ENCODE results near the gene STMN3. TPM values are rescaled to one million over a fixed set of nuclear protein-coding genes. Genes with fewer than 3 reads are reported as not detected.

Gene STMN3
- total RNA-seq (10 to 100 TPM; 14.6 to 22.1 (median 20.1) TPM), polyA plus RNA-seq (10 to 100 TPM in 1 of 3 donors, 1 to 10 TPM in 2; 1.8 to 25.2 (median 6.6) TPM)

DNA sequence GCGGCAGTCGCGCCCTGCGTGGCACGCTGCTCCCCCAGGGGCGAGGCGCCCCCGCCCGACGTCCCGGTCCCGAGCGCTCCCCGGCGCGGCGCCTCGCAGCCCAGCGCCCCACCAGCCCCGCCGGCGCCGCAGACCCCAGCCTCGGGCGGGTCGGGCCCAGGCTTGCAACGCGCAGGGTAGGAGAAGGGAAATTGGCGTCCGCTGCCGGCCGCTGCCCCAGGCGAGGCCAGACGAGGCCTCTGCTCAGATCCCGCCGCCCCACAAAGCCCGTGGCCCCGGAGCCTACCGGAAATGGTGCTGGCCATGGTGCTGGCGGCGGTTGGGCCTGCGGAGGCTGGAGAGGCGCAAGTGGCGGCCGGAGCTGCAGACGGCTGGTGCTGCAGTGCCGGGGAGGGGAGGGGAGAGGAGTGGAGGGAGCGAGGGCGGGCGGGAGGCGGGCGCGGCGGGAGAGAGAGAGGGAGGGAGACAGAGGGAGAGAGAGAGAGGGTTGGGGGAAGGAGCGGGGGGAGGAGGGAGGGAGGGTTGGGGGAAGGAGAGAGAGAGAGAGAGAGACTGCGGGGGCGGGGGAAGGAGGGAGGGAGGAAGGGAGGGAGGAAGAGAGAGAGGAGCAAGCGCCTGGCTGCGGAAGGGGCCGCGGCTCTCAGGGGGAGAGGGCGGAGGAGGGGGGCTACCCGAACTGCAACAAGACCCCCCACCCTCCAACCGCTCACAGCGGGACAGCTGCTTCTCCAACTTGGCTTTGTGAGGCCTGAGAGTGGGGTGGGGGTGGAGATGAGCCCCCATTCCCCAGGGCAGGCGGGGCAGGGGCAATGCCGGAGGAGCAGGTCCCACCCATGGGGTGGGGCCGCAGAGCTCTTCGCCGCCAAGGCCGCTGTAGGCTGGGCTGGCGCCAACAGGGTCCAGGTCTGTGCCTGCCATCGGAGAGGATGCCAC, at the start of gene STMN3:
TSS of gene STMN3 (minus strand) at position 384 of the 933 bp plus-strand sequence. CDS start at position 305, 79 bp downstream.
- Histone ChIP-seq H3K9me3 (no peaks in the 10 kb centered on the region), H3K27me3 (peaks cover 0 to 14% (median 0%) of the 10 kb centered on the region in 3 donors), H3K4me1 (peaks cover 0 to 44% (median 38%) of the 10 kb centered on the region in 4 donors), H3K36me3 (no peaks in the 10 kb centered on the region), H3K27ac (peak within 1 kb of the TSS; percentile 62 to 78 (median 74)), H3K4me3 (peak within 1 kb of the TSS; percentile 32 to 74 (median 66))
- WGBS, 2 donors, result 1% methylated on average over 72 to 73 of the region's 73 CpGs
- TF ChIP-seq, protein P1, sequence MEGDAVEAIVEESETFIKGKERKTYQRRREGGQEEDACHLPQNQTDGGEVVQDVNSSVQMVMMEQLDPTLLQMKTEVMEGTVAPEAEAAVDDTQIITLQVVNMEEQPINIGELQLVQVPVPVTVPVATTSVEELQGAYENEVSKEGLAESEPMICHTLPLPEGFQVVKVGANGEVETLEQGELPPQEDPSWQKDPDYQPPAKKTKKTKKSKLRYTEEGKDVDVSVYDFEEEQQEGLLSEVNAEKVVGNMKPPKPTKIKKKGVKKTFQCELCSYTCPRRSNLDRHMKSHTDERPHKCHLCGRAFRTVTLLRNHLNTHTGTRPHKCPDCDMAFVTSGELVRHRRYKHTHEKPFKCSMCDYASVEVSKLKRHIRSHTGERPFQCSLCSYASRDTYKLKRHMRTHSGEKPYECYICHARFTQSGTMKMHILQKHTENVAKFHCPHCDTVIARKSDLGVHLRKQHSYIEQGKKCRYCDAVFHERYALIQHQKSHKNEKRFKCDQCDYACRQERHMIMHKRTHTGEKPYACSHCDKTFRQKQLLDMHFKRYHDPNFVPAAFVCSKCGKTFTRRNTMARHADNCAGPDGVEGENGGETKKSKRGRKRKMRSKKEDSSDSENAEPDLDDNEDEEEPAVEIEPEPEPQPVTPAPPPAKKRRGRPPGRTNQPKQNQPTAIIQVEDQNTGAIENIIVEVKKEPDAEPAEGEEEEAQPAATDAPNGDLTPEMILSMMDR (IDR thresholded peaks at IDR 0.05), result no peak
- peak; percentile 33 to 79 (median 70) for TF ChIP-seq POLR2AphosphoS5 (IDR thresholded peaks at IDR 0.05)
- intact Hi-C loops (cut with DNase I), result loop anchor here (5.0 to 10.0 kb wide), 2 partner anchors 81 to 321 kb away; partner anchors contain the start of genes HELZ2 and SAMD10
- peak; percentile 96 for DNase-seq

- Histone ChIP-seq H3K27ac (no peak overlapping the region), H3K36me3 (peaks cover 0 to 44% (median 11%) of the 10 kb centered on the region in 4 donors), H3K9me3 (no peaks in the 10 kb centered on the region), H3K27me3 (no peaks in the 10 kb centered on the region), H3K4me1 (peaks cover 0 to 41% (median 36%) of the 10 kb centered on the region in 4 donors), H3K4me3 (no peak overlapping the region)
- WGBS, 2 donors, result 90 to 91% methylated on average over 16 of the region's 16 CpGs
- intact Hi-C loops (cut with DNase I), result no loop called here
- TF ChIP-seq EP300 (IDR thresholded peaks at IDR 0.05) (no peak), POLR2A (IDR thresholded peaks at IDR 0.05) (no peak), POLR2AphosphoS5 (IDR thresholded peaks at IDR 0.05) (no peak)
- TF ChIP-seq, protein P1 (IDR thresholded peaks at IDR 0.05), result no peak
- DNase-seq, result no peak
These were observed 48.9 kb upstream of the STMN3 start for GRCh38 chr20:63702036-63702665.

GRCh38 chr20:63701329-63702035, 48.3 kb upstream of the STMN3 start:
- peak; percentile 64 for DNase-seq
- TF ChIP-seq, protein P1 (IDR thresholded peaks at IDR 0.05), result no peak
- TF ChIP-seq POLR2AphosphoS5 (IDR thresholded peaks at IDR 0.05) (no peak), EP300 (IDR thresholded peaks at IDR 0.05) (no peak), POLR2A (IDR thresholded peaks at IDR 0.05) (no peak)
- H3K36me3 ChIP-seq, result peaks cover 0 to 42% (median 10%) of the 10 kb centered on the region in 4 donors
- H3K4me3 ChIP-seq, result no peak overlapping the region
- WGBS, 2 donors, result 80 to 85% methylated on average over 14 of the region's 14 CpGs
- H3K27me3 ChIP-seq, result no peaks in the 10 kb centered on the region
- no peaks in the 10 kb centered on the region for H3K9me3 ChIP-seq
- intact Hi-C loops (cut with DNase I), result no loop called here
- peaks cover 0 to 41% (median 37%) of the 10 kb centered on the region in 4 donors for H3K4me1 ChIP-seq
- H3K27ac ChIP-seq, result no peak overlapping the region

- peaks cover 0 to 37% (median 6%) of the 10 kb centered on the region in 4 donors for H3K36me3 ChIP-seq
- intact Hi-C loops (cut with DNase I), result no loop called here
- H3K9me3 ChIP-seq, result no peaks in the 10 kb centered on the region
- H3K4me1 ChIP-seq, result peaks cover 0 to 41% (median 37%) of the 10 kb centered on the region in 4 donors
- H3K4me3 ChIP-seq, result no peak overlapping the region
- DNase-seq, result no peak
- 90 to 91% methylated on average over 5 of the region's 5 CpGs for WGBS, 2 donors
- H3K27me3 ChIP-seq, result no peaks in the 10 kb centered on the region
- H3K27ac ChIP-seq, result no peak overlapping the region
- TF ChIP-seq EP300 (IDR thresholded peaks at IDR 0.05), result no peak
- TF ChIP-seq POLR2AphosphoS5 (IDR thresholded peaks at IDR 0.05), result no peak
- TF ChIP-seq, protein P1 (IDR thresholded peaks at IDR 0.05), result no peak
- no peak for TF ChIP-seq POLR2A (IDR thresholded peaks at IDR 0.05)
These were observed 47.8 kb upstream of the STMN3 start for GRCh38 chr20:63701051-63701328.

All from sigmoid colon (tissue), 7 donors.